ENCODE results near the gene HSF4. TPM values are rescaled to one million over a fixed set of nuclear protein-coding genes. Genes with fewer than 3 reads are reported as not detected.

Gene HSF4
- 16.1 and 23.6 TPM in 2 replicates for total RNA-seq (2014; rRNA removed; shearing (Covaris generic))

GRCh38 chr16:67164599-67165061 is at the start of gene HSF4:
Gene HSF4, plus strand, starts transcription at chr16:67164745. Its CDS starts 67 bp downstream, at chr16:67164812.

GRCh38 chr16:67150833-67151396 is 13.6 kb upstream of the HSF4 start, which contains the start of gene B3GNT9:
Gene B3GNT9, minus strand, starts transcription at chr16:67150998. Its CDS starts 513 bp downstream, at chr16:67150485.

GRCh38 chr16:67170168-67170948 is 5.8 kb downstream of the HSF4 start, which contains the start of gene NOL3:
Gene NOL3, plus strand, starts transcription at chr16:67170538.

GRCh38 chr16:67183627-67184452 is 19.3 kb downstream of the HSF4 start, which contains the start of gene MATCAP1:
Gene MATCAP1, minus strand, starts transcription at chr16:67183963. Its CDS starts 3,353 bp downstream, at chr16:67180610.

GRCh38 chr16:67190041-67190440 is 25.5 kb downstream of the HSF4 start, which contains the start of gene EXOC3L1:
Gene EXOC3L1, minus strand, starts transcription at chr16:67190136. Its CDS starts 460 bp downstream, at chr16:67189676.

GRCh38 chr16:67191995-67192681 is 27.6 kb downstream of the HSF4 start, which contains the start of gene E2F4:
Gene E2F4, plus strand, starts transcription at chr16:67192155. Its CDS starts 73 bp downstream, at chr16:67192228.

GRCh38 chr16:67199011-67199807 is 34.7 kb downstream of the HSF4 start, which contains the start of gene ELMO3:
Gene ELMO3, plus strand, starts transcription at chr16:67199131. Its CDS starts 196 bp downstream, at chr16:67199327.

Small RNA genes within 50 kb of the gene (small RNA-seq; reads per million reads assigned to genes)
- gene MIR328 = 0.33 reads per million

Other genes starting within 250 kb of the HSF4 start
- gene CDH16, start 245.9 kb upstream of the HSF4 start, total RNA-seq (2014; rRNA removed; shearing (Covaris generic)) = not detected in 2 replicates
- 0.11 and 0.68 TPM in 2 replicates for gene RRAD, start 239.2 kb upstream of the HSF4 start, total RNA-seq (2014; rRNA removed; shearing (Covaris generic))
- 255 and 274 TPM in 2 replicates for gene CIAO2B, start 230.3 kb upstream of the HSF4 start, total RNA-seq (2014; rRNA removed; shearing (Covaris generic))
- 31.8 and 39.1 TPM in 2 replicates for gene CES2, start 229.2 kb upstream of the HSF4 start, total RNA-seq (2014; rRNA removed; shearing (Covaris generic))
- gene CES3, start 203.5 kb upstream of the HSF4 start, total RNA-seq (2014; rRNA removed; shearing (Covaris generic)) = 1.3 and 4.5 TPM in 2 replicates
- 0.72 TPM in 1 of 2 replicates, not detected in the other for gene CES4A, start 176.2 kb upstream of the HSF4 start, total RNA-seq (2014; rRNA removed; shearing (Covaris generic))
- gene CBFB, start 135.6 kb upstream of the HSF4 start, total RNA-seq (2014; rRNA removed; shearing (Covaris generic)) = 123 and 128 TPM in 2 replicates
- 8.0 and 10.1 TPM in 2 replicates for gene PHAF1, start 54.8 kb upstream of the HSF4 start, total RNA-seq (2014; rRNA removed; shearing (Covaris generic))
- 0.42 and 0.45 TPM in 2 replicates for gene B3GNT9, start 13.7 kb upstream of the HSF4 start, total RNA-seq (2014; rRNA removed; shearing (Covaris generic))
- gene TRADD, start 4.8 kb upstream of the HSF4 start, total RNA-seq (2014; rRNA removed; shearing (Covaris generic)) = 9.9 and 11.5 TPM in 2 replicates
- 9.3 and 17.5 TPM in 2 replicates for gene FBXL8, start 4.8 kb upstream of the HSF4 start, total RNA-seq (2014; rRNA removed; shearing (Covaris generic))
- gene NOL3, start 5.8 kb downstream of the HSF4 start, total RNA-seq (2014; rRNA removed; shearing (Covaris generic)) = 35.3 and 38.1 TPM in 2 replicates
- gene MATCAP1, start 19.2 kb downstream of the HSF4 start, total RNA-seq (2014; rRNA removed; shearing (Covaris generic)) = 24.4 and 25.3 TPM in 2 replicates
- 0.13 TPM in 1 of 2 replicates, not detected in the other for gene EXOC3L1, start 25.4 kb downstream of the HSF4 start, total RNA-seq (2014; rRNA removed; shearing (Covaris generic))
- gene E2F4, start 27.4 kb downstream of the HSF4 start, total RNA-seq (2014; rRNA removed; shearing (Covaris generic)) = 175 and 180 TPM in 2 replicates
- gene ELMO3, start 34.4 kb downstream of the HSF4 start, total RNA-seq (2014; rRNA removed; shearing (Covaris generic)) = 1.6 and 3.5 TPM in 2 replicates
- 56.0 and 80.0 TPM in 2 replicates for gene TMEM208, start 62.4 kb downstream of the HSF4 start, total RNA-seq (2014; rRNA removed; shearing (Covaris generic))
- 46.7 and 52.4 TPM in 2 replicates for gene FHOD1, start 82.7 kb downstream of the HSF4 start, total RNA-seq (2014; rRNA removed; shearing (Covaris generic))
- 2.5 and 2.9 TPM in 2 replicates for gene SLC9A5, start 84.2 kb downstream of the HSF4 start, total RNA-seq (2014; rRNA removed; shearing (Covaris generic))
- 23.7 and 26.2 TPM in 2 replicates for gene PLEKHG4, start 114.8 kb downstream of the HSF4 start, total RNA-seq (2014; rRNA removed; shearing (Covaris generic))
- not detected in 2 replicates for gene KCTD19, start 162.0 kb downstream of the HSF4 start, total RNA-seq (2014; rRNA removed; shearing (Covaris generic))
- gene LRRC36, start 162.1 kb downstream of the HSF4 start, total RNA-seq (2014; rRNA removed; shearing (Covaris generic)) = not detected in 2 replicates
- 0.64 and 1.7 TPM in 2 replicates for gene TPPP3, start 228.8 kb downstream of the HSF4 start, total RNA-seq (2014; rRNA removed; shearing (Covaris generic))